Posterior vena cava (tissue), 2 donors: ENCODE data around the gene UVRAG. TPM values are rescaled to one million over a fixed set of nuclear protein-coding genes. Genes with fewer than 3 reads are reported as not detected.
"Not testable (repeated sequence)": the region's sequence is repeated elsewhere in the genome, so short reads cannot be mapped to it uniquely, and the experiment has no call there.

ENCODE experiments used
- DNase-seq: peaks from one replicate; pipeline ENCODE4 v3.0.0-alpha.2; 2020; ENCODE audit warnings: low spot score
- intact Hi-C, 2 donors: fragments of 100-400 bp; cut with DNase I; formaldehyde crosslinking; loops; one replicate each; pipeline versions ENCODE4 v1.14.1 to v1.14.2; 2022 to 2023
- total RNA-seq, 2 donors: library from RNA; stranded (reverse); fragmentation: NEBNext Ultra II Directional; extraction: Animal tissue kit (Norgen Biotek cat#: 25700); gene quantifications; one replicate each; pipeline ENCODE4 v1.2.1, GENCODE V29; 2021
- donor health status: DM: yes; HTN: yes; CAD: no.
- donor health status: DM: yes; HTN: yes; CAD: no.

Gene UVRAG
- total RNA-seq, 2 donors from 2014 or later: 27.0 to 27.8 TPM

DNA sequence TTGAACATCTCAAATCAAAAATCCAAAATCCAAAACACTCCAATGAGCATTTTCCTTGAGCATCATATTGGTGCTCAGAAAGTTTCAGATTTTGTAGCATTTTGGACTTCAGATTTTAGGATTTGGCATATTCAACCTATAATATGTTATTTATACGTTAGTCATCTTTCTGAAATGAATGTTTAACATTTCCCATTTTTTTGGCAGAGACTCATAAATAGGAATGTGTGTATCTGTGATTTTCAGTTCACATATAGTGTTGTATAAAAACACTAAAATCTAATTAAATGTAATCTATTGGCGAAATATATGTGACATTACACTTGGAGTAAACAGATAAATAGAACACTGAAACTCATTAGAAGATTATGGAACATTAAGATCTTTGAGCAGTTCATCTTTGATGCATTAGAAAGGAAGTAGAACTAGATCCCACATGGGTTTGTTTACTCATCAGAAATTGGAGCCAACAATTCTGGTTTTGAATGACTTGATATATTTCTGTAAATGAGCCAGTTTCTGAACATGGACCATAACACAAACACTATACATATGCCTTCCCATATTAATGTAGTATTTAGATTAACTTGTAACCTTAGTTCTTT is 153.1 kb downstream of the UVRAG start:
- intact Hi-C loops: no loop called here
- DNase-seq: no peak

DNA sequence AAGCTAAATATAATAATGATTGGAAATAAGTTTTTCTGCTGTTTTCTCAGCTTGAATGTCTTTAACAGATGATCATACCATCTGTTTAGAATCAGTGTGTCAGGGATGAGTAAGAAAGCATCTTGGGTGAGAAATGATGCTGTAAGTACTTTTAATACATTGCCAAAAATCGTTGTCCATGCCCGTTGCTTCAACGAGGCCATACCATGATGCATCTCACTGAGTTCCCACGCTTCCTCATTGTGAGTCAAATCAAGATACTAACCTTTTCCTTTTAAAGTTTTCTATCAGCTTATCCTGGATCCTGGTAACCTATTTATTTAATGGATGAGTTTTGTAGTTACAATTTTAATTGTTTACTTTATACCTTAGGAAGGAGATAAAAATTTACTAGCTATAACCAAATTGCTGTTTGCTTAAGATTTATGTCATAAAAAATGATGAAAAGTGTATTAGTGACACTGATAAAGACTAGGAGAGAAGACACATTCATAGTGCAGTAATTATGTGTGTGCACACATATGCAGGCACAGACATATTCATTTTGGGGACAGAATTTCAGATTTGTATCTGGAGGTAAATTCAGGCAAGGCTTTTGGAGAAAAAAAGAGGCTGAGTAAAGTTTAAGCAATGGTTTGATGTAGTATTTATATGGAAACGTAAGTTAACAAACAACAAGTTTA is 154.8 kb downstream of the UVRAG start:
- intact Hi-C loops: no loop called here
- no peak for DNase-seq

DNA sequence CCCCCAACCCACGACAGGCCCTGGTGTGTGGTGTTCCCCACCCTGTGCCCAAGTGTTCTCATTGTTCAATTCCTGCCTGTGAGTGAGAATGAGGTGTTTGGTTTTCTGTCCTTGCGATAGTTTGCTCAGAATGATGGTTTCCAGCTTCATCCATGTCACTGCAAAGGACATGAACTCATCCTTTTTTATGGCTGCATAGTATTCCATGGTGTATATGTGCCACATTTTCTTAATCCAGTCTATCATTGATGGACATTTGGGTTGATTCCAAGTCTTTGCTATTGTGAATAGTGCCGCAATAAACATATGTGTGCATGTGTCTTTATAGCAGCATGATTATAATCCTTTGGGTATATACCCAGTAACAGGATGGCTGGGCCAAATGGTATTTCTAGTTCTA is 158.7 kb downstream of the UVRAG start:
- intact Hi-C loops, DNase-seq: not testable (repeated sequence)

DNA sequence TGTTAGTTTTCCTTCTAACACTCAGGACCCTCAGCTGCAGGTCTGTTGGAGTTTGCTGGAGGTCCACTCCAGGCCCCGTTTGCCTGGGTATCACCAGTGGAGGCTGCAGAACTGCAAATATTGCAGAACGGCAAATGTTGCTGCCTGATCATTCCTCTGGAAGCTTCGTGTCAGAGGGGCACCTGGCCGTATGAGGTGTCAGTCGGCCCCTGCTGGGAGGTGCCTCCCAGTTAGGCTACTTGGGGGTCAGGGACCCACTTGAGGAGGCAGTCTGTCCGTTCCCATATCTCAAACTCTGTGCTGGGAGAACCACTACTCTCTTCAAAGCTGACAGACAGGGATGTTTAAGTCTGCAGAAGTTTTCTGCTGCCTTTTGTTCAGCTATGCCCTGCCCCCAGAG is 164.1 kb downstream of the UVRAG start:
- DNase-seq, intact Hi-C loops: not testable (repeated sequence)

DNA sequence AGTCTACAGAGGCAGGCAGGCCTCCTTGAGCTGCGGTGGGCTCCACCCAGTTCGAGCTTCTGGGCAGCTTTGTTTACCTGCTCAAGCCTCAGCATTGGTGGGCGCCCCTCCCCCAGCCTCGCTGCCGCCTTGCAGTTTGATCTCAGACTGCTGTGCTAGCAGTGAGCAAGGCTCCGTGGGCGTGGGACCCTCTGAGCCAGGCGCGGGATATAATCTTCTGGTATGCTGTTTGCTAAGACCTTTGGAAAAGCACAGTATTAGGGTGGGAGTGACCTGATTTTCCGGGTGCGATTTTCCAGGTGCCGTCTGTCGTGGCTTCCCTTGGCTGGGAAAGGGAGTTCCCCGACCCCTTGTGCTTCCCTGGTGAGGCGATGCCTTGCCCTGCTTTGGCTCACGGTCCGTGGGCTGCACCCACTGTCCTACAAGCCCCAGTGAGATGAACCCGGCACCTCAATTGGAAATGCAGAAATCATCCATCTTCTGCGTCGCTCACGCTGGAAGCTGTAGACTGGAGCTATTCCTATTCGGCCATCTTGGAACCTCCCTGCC is 164.5 kb downstream of the UVRAG start:
- intact Hi-C loops: not testable (repeated sequence)
- peak; percentile 75 for DNase-seq

DNA sequence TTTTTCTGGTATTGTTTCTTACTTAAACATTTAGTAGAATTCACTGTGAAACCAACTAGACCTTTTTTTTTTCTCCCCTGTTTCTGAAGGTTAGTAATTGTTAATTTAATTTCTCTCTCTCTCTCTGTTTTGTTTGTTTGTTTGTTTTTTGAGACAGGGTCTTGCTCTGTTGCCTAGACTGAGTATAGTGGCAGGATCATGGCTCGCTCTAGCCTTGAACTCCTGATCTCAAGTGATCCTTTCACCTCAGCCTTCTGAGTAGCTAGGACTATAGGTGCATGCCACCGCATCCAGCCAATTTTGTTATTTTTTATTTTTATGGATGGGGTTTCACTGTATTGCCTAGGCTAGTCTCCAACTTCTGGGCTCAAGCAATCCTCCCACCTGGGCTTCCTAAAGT is 165.0 kb downstream of the UVRAG start:
- intact Hi-C loops: no loop called here
- no peak for DNase-seq

DNA sequence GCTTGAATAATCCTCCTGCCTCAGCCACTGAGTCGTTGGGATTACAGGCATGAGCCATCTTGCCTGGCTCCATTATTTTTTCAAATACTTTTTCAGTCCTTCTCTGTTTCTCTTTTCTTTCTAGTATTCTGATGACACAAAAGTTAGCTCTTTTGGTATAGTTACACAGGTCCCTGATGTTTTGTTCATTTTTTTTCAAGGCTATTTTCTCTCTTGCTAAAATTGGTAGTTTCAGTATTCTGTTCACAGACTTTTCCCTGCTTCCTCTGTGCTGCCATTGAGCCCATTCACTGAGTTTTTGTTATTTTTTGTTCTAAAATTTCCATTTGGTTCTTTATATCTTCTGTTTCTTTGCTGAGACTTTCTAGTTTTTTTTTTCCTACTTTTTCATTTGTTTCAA is 166.5 kb downstream of the UVRAG start:
- intact Hi-C loops: no loop called here
- DNase-seq: no peak

DNA sequence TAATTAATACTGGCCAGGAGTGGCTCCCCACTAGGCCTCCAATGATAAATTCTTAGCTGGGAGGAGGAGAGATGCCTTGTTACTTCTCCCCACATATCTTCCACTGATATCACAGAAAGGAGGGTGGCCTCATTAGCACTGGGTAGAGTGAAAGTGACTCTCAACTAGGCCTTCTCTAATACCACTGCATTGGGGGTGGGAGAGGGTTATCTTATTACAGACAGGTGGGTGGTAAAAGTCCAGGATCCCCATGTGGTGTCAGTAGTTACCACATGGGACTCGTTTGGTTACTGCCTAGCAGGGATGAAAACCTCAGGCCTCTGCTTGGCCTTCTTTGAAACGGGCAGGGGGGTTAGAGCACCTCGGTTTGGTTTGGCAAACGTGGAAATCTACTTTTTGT is 167.3 kb downstream of the UVRAG start:
- DNase-seq: no peak
- intact Hi-C loops: no loop called here

DNA sequence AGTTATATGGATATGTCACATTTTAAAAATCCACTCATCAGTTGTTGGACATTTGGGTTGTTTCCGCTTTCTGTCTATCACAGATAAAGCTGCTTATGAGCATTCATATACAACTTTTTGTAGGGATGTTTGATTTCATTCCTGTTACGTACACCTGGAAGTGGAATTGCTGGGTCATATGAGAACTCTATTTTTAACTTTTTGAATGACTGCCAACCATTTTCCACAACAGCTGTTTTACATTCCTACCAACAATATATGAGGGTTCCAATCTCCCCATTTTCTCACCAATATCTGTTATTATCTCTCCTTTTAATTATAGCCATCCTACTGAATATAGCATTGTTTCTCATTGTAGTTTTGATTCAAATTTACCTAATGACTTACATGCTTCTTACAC is 172.0 kb downstream of the UVRAG start:
- DNase-seq: no peak
- intact Hi-C loops: no loop called here

DNA sequence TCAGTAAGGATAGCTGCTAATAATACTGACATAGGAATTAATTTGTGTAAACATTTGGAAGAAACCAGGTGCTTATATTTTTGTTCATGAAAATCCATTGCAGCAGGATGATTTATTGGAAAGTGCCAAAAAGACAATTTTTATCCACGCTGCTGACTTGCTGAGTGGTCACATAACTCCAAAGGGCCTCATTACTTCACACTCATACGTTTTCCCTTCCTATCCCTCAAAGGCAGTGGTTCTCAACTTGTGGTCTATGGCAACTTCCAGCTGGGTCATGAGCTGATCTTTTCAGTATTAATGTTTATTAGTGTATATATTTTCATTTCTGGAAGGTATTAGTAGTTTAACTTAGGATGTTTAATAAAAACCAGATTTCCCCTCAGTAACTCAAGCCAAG is 178.1 kb downstream of the UVRAG start:
- intact Hi-C loops: no loop called here
- DNase-seq: no peak

DNA sequence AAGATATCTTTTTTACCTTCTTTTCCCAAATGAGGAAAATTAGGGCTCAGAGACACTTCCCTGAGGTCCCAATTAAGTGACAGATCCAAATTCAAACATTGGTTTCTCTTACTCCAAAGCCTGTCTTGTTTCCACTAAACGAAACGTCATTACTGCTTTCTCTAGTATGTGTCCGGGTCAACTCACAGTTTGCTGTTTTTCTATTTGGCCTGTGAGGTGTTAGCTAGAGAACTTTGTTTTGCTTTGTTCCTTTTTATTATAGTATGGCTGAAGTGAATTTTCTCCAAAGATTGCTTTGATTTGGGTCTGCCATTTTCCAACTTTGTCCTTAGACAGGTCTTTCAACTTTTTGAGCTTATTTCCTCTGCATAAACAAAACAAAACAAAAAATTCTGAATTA is 179.6 kb downstream of the UVRAG start:
- no peak for DNase-seq
- intact Hi-C loops: no loop called here

DNA sequence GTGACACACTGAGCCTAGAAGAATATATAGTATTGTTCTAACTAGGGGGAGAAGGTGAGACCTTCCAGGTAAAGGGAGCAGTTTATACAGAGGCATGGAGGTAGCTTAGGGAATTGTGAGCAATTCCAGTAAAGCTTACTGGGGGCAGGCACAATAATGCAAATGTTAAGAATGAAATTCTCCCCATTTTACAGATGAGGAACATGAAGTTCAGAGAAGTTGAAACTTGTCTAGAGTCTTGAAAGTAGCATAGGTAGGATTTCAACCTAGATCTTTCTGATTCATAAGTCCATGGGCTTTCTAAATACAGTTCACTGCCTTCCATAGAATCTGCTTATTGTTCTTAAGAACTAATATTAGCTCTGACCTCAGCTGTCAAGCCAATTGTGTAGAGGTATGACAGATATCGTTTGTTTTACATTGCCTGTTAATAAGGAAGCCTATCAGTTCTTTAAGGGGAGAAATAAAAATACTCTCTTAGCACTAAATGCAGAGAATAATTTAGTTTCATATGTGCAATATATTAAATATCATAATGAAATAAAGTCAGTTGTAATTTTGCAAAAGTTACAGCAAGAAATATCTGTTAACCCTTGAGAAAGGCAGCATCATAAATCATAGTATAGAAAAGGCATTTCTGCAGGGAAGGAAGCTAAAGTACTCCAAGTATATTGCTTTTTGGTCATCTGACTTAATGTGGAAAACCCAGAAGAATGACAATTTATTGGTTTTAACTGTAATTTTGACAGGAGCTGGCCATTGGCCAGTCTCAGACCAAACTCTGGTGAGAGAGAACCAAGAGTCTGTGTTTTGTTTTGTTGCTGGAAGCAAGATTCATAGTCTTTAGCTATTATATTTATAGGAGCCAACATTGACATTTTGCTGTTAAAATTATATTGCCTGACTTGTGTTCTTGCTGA is 181.8 kb downstream of the UVRAG start:
- DNase-seq: no peak
- intact Hi-C loops: no loop called here

DNA sequence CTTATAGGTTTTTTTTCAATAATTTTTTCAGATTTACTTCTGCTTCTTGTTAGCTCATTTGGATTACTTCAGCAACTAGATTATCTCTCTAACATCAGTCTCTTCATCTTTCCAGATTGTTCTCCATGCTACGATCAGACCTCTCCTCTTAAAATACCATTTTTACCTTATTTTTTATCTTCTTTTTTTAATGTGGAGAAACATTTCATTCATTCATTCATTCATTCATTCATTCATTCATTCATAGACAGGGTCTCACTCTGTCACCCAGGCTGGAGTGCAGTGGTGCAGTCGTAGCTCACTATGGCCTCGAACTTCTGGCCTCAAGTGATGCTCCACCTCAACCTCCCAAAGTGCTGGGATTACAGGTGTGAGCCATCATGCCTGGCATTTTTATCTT is 189.4 kb downstream of the UVRAG start:
- intact Hi-C loops: no loop called here
- DNase-seq: no peak

DNA sequence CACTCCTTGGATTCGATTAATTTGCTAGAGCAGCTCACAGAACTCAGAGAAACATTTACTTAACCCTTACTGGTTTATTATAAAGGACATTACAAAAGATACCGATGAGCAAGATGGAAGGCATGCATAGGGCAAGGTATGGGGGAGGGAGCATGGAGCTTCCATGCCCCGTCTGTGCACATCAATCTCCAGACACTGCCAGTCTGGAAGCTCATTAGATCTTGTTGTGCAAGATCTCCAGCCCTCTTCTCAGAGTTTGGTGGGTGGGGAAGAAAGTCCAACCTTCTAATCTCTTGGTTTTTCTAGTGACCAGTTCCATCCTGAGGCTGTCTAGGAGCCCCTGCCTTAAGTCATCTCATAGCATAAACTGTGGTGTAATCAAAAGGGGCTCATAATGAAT is 190.7 kb downstream of the UVRAG start:
- intact Hi-C loops: no loop called here
- DNase-seq: no peak

DNA sequence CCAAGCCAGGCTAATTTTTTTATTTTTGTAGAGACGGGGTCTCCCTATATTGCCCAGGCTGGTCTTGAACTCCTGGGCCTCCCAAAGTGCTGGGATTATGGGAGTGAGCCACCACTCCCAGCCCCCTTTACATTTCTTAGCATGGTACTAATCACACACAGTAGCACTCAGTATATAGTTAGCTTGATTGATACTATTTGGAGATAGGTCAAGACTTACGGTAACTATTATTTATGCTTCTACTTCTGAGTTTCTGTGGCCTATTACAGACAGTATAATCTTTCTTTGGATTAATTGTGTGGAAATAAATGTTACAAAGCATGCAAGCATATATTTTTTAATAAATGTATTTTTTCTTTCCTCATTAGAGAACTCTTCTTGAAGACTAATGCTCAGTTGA is 192.2 kb downstream of the UVRAG start:
- intact Hi-C loops: no loop called here
- no peak for DNase-seq

DNA sequence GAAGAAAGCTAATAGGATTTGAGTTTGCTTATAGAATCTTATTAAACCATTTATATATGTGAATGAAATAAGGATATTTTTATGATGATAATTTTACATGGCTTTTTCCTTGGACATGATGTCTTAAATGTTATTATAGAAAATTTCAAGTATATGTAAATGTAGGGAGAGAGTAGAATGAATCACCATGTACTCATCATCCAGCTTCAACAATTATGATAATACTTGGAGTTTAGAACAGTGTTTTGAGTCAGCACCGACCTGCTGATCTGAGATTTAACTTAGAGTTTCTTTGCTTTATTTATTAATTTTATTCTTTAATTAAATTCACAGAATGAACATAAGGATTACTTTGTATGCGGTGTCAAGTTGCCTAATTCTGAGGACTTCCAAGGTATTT is 193.5 kb downstream of the UVRAG start:
- intact Hi-C loops: no loop called here
- no peak for DNase-seq

DNA sequence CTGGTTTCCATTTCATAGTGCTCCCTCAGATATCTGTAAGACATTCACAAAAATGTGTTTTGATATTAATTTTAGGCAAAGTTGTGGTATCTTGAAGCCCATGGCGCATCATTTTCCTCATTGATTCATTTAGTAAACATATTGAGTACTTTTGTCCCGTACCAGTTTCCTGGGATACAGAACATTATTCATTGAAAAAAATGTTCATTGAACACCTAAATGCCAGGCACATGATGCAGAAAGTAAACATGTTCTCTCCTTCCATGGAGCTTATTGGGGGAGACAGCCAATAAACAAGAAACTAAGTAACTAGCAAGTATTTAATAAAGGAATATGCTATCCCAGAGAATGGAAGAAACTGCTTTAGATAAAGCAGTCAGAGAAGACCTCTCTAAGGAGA is 195.0 kb downstream of the UVRAG start:
- intact Hi-C loops: no loop called here
- no peak for DNase-seq

DNA sequence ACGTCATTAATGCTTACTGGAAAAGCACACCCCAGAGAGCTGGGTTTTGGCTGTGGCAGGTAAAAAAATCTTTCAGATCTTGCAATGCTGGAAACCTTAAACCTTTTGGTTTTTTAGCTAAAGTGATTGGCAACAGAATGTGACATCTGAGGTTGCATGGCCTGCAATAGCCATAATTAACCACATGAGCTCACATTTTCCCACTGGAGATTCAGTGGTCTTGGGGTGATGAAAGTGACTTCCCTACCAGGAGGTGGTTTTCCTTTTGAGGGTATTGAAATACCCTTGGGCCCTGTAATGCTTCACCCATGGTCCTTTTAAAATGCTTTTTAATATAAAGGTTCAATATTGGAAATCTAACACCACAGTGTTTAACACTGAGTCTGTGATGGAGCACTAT is 198.5 kb downstream of the UVRAG start:
- intact Hi-C loops: no loop called here

DNA sequence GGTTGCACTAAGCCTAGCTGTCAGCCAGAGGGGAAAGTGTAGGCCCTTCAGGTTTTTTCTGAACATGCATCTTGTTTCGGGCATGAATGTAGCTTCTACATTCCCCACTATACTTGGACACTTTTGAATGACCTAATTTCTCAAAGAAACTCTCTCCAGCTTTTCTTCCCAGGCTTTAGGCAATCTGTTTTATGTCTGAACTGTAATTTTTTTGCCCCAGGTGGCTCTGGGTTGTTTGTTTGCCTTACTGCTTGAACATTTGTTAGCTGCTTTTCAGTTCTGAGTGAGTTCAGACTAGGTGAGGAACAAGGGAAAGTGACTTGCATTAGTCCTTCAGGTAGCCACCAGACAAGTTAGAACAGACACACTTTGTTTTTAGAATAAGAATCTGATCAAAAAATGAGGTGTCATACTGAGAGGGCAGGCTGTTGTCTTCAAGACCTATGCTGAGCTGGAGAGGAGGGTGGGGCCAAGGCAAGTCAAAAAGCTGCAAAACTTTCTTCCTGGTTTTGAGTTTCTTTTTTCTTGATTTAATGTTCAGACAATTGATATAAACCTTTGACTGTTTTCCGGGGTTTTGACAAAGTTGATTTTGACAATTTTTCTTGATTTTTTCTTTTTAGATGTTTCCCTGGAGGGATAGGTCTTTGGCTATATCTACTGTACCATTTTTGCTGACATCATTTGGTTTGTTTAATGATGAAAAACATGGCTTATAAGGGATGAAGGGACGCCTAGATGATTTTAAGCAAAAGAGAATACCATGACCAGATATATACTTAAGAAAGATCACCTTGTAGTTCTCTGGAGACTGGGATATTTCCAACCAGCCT is 208.4 kb downstream of the UVRAG start:
- intact Hi-C loops: no loop called here
- no peak for DNase-seq

More for the DNA sequence above, 198.5 kb downstream of the UVRAG start:
- no peak for DNase-seq
